GM19023 (cell line): Measurements from ENCODE around the gene DYNLRB2.

ENCODE experiments used
- ATAC-seq: cut with Tn5 transposase; IDR thresholded peaks from one replicate; pipeline ENCODE4 v1.9.1; 2021; ENCODE audit warnings: mild to moderate bottlenecking, moderate library complexity; ENCODE audit not compliant: unreplicated experiment

Gene DYNLRB2

GRCh38 chr16:80596507-80597207, 55.9 kb downstream of the DYNLRB2 start:
- ATAC-seq = no peak

GRCh38 chr16:80599466-80599865, 58.7 kb downstream of the DYNLRB2 start:
- ATAC-seq = no peak
